ENCODE data around the gene GLG1. TPM values are rescaled to one million over a fixed set of nuclear protein-coding genes. Genes with fewer than 3 reads are reported as not detected.
"Not testable (repeated sequence)": the region's sequence is repeated elsewhere in the genome, so short reads cannot be mapped to it uniquely, and the experiment has no call there.

Gene GLG1
- total RNA-seq, 6 donors from 2014 or later: 88.3 to 149 (median 110) TPM

- H3K9me3 ChIP-seq: no peaks in the 10 kb centered on the region
- no peak overlapping the region for H3K4me3 ChIP-seq
- H3K36me3 ChIP-seq: no peaks in the 10 kb centered on the region
- no peak overlapping the region for H3K27ac ChIP-seq
- no peak for ATAC-seq (ENCODE audit: low FRiP score in 2 of 2)
- H3K27me3 ChIP-seq: no peaks in the 10 kb centered on the region
- peaks cover 0 to 8% (median 5%) of the 10 kb centered on the region in 4 donors for H3K4me1 ChIP-seq
- TF ChIP-seq EP300 (IDR thresholded peaks at IDR 0.05) (no peak), CTCF (IDR thresholded peaks at IDR 0.05) (no peak), POLR2A (IDR thresholded peaks at IDR 0.05) (no peak), POLR2AphosphoS5 (IDR thresholded peaks at IDR 0.05) (no peak)
- DNase-seq: no peak
- WGBS, 2 donors: 58 to 88% methylated on average over 4 of the region's 4 CpGs
These were observed 48.0 kb downstream of the GLG1 start for GRCh38 chr16:74558873-74559272.

- 80 to 100% methylated on average over 1 of the region's 1 CpG for WGBS, 2 donors
- no peaks in the 10 kb centered on the region for H3K9me3 ChIP-seq
- no peaks in the 10 kb centered on the region for H3K27me3 ChIP-seq
- H3K4me1 ChIP-seq: peaks cover 2 to 5% (median 3%) of the 10 kb centered on the region in 4 donors
- H3K27ac ChIP-seq: no peak overlapping the region
- DNase-seq (no peak), ATAC-seq (ENCODE audit: low FRiP score in 2 of 2) (no peak)
- H3K4me3 ChIP-seq: no peak overlapping the region
- TF ChIP-seq POLR2A (IDR thresholded peaks at IDR 0.05): no peak
- no peak for TF ChIP-seq POLR2AphosphoS5 (IDR thresholded peaks at IDR 0.05)
- no peak for TF ChIP-seq EP300 (IDR thresholded peaks at IDR 0.05)
- TF ChIP-seq CTCF (IDR thresholded peaks at IDR 0.05): no peak
- H3K36me3 ChIP-seq: no peaks in the 10 kb centered on the region
These were observed 49.6 kb downstream of the GLG1 start for GRCh38 chr16:74557275-74557674.

- Histone ChIP-seq H3K27me3 (no peaks in the 10 kb centered on the region), H3K4me3 (no peak overlapping the region), H3K36me3 (no peaks in the 10 kb centered on the region), H3K27ac (no peak overlapping the region), H3K4me1 (peaks cover 0 to 5% (median 3%) of the 10 kb centered on the region in 4 donors), H3K9me3 (no peaks in the 10 kb centered on the region)
- no peak for DNase-seq
- TF ChIP-seq EP300 (IDR thresholded peaks at IDR 0.05): no peak
- ATAC-seq (ENCODE audit: low FRiP score in 2 of 2): no peak
- WGBS, 2 donors: 88 to 95% methylated on average over 1 of the region's 1 CpG
These were observed 50.5 kb downstream of the GLG1 start for GRCh38 chr16:74556375-74556922.

- H3K4me3 ChIP-seq; H3K9me3 ChIP-seq; H3K36me3 ChIP-seq; ATAC-seq (ENCODE audit: low FRiP score in 2 of 2); H3K27me3 ChIP-seq; DNase-seq; H3K27ac ChIP-seq; H3K4me1 ChIP-seq: not testable (repeated sequence)
- WGBS, 2 donors: 97 to 100% methylated on average over 4 to 5 of the region's 6 CpGs
These were observed 54.6 kb downstream of the GLG1 start for GRCh38 chr16:74552357-74552756.

DNA sequence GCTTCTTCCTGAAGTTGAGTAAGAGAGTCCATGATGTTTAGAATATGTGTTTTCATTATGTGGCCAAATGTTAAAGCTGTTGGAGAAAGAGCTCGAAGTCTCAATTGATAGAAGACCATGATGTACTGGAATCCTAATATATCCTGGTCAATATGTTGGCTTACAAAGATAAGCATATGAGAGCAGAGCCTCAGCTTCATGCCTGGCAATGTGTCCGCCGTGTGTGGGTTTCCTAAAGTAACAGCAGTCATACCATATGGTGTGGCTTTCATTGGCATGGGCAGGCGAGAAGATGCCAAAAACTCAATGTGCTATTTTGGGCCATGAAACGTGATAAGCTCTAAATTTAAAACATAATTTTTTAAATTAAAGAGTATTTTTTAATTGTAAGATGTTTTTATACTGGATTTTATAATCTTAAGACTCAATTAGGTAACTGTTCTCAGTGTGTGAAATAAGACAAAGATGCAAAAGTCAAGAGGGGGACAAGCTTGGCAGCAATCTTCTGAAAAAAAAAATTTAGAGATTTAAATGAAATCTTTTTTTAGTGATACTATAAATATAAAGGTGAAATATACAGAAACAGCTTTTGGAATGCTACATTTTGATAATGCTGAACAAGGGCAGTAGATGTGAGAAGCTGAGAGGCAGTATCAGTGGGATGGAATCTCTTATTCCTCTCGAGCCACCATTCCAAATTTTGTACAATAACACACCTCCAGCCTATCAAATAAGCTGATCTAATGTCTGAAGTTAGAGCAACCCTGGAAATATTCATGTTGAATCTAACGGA is 56.5 kb downstream of the GLG1 start:
- H3K4me3 ChIP-seq; H3K9me3 ChIP-seq; H3K27ac ChIP-seq; H3K27me3 ChIP-seq; ATAC-seq (ENCODE audit: low FRiP score in 2 of 2); H3K4me1 ChIP-seq; DNase-seq; H3K36me3 ChIP-seq: not testable (repeated sequence)
- 86 to 93% methylated on average over 5 to 7 of the region's 7 CpGs for WGBS, 2 donors

DNA sequence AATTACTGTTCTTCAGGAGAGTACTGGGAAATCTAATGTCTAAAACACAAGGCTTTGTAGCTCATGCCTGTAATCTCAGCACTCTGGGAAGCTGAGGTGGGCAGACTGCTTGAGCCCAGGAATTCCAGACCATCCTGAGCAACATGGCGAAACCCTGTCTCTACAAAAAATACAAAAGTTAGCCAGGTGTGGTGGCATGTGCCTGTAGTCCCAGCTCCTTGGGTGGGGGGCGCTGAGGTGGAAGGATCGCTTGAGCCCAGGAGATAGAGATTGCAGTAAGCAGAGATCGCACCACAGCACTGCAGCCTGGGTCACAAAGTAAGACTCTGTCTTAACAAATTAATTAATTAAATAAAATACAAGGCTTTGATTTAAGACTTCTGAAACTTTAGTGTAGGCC is 60.8 kb downstream of the GLG1 start:
- not testable (repeated sequence) for ATAC-seq (ENCODE audit: low FRiP score in 2 of 2)

DNA sequence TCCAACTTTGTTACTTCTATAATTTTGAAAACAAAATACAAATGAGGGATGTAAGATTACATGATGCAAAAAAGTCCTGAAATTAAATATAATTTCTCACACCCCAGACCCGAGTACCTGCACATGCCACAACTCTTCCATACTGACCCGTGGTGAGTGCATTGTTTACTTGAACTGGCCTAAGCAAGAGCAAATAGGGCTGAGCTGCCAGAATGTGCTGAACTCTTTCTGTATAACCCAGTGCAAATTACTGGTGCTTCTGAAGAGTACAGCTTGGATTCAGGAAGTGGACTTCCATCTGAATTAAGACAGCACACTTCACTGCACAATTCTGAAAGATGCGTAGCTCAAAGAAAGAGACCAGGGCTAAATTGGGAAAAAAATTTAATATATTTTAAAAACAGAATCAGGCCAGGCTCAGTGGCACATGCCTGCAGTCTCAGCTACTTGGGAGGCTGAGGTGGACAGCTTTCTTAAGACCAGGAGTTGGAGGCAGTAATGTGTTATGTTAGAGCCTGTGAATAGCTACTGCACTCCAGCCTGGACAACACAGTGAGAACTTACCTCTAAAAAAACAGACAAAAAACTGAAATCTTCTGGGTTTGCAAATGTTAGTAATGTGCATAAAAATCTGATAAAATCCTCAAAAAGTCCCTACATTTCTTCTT is 63.9 kb downstream of the GLG1 start:
- WGBS, 2 donors: 65 to 100% methylated on average over 1 to 2 of the region's 3 CpGs
- H3K4me3 ChIP-seq; H3K27ac ChIP-seq; ATAC-seq (ENCODE audit: low FRiP score in 2 of 2); H3K36me3 ChIP-seq; DNase-seq; H3K9me3 ChIP-seq; H3K27me3 ChIP-seq; H3K4me1 ChIP-seq: not testable (repeated sequence)

More for the DNA sequence above, 60.8 kb downstream of the GLG1 start:
- not testable (repeated sequence) for H3K36me3 ChIP-seq, H3K27ac ChIP-seq, DNase-seq, H3K4me3 ChIP-seq, H3K4me1 ChIP-seq, H3K27me3 ChIP-seq, H3K9me3 ChIP-seq
- WGBS, 2 donors: 99 to 100% methylated on average over 4 of the region's 4 CpGs

DNA sequence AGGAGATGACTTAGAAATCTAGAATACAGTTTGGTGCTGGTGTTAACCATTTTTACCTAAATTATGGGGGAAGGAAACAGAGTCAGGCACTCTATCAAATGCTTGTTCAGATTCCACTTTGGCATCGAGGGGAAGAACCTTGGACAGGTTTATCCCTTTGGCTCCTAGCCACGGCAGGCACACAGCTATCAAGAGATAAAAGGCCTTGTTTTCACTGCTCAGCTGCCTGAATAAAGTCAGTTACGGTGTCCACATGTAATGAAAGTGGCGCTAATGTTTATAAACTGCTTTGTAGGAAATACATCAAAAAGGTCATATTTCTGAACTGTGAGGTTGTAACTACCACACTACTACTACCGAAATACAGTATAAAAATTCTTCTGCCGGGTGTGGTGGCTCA is 66.3 kb downstream of the GLG1 start:
- 58 to 61% methylated on average over 5 to 6 of the region's 6 CpGs for WGBS, 2 donors
- ATAC-seq (ENCODE audit: low FRiP score in 2 of 2); H3K4me3 ChIP-seq; DNase-seq; H3K36me3 ChIP-seq; H3K4me1 ChIP-seq; H3K27me3 ChIP-seq; H3K9me3 ChIP-seq; H3K27ac ChIP-seq: not testable (repeated sequence)

- H3K27me3 ChIP-seq; H3K9me3 ChIP-seq; H3K36me3 ChIP-seq; H3K27ac ChIP-seq; DNase-seq; ATAC-seq (ENCODE audit: low FRiP score in 2 of 2); H3K4me1 ChIP-seq; H3K4me3 ChIP-seq: not testable (repeated sequence)
- no CpG with 5 or more reads among the region's 3 CpGs for WGBS, 2 donors
These were observed 68.1 kb downstream of the GLG1 start for GRCh38 chr16:74538801-74539200.

DNA sequence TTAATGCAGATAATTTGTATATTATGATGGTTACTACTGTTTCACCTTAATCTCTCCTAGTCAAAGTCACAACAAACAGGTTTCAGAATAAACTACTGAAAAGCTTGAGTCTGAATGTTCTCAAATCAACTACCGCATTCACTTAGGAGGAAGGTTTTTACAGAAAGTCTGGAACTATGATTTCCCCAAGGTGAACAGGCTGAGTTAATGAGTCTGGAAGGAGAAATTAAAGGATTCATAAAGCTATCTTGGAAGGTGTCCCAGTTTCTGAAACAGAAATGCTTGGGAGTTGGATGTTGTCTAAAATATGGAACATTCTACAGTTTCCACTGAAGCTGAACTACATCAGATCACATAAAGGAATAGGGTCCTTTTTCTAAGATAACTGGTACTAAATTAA is 69.2 kb downstream of the GLG1 start:
- DNase-seq; H3K36me3 ChIP-seq; H3K27ac ChIP-seq; H3K4me1 ChIP-seq; H3K27me3 ChIP-seq; H3K9me3 ChIP-seq; H3K4me3 ChIP-seq; ATAC-seq (ENCODE audit: low FRiP score in 2 of 2): not testable (repeated sequence)
- 94 to 100% methylated on average over 1 of the region's 1 CpG for WGBS, 2 donors
